Neural crest cell (in vitro differentiated cells): ENCODE results near the gene MIPOL1. TPM values are rescaled to one million over a fixed set of nuclear protein-coding genes. Genes with fewer than 3 reads are reported as not detected.
"Not testable (repeated sequence)": the region's sequence is repeated elsewhere in the genome, so short reads cannot be mapped to it uniquely, and the experiment has no call there.

Experiments used
- DNase-seq: peaks from one replicate; pipeline ENCODE4 v3.0.0; 2021; ENCODE audit warnings: low read depth, mixed read lengths, low spot score
- H3K27ac Mint-ChIP-seq: one replicate; pipeline ENCODE4 v1.8.0; 2021; ENCODE audit warnings: mild to moderate bottlenecking, mixed read lengths; ENCODE audit not compliant: unreplicated experiment
- H3K27me3 Mint-ChIP-seq: 2 replicates; pipeline ENCODE4 v1.8.0; 2021; ENCODE audit warnings: low read depth, mild to moderate bottlenecking, mixed read lengths
- H3K36me3 Mint-ChIP-seq: 2 replicates; pipeline ENCODE4 v1.8.0; 2021; ENCODE audit warnings: low read depth, mild to moderate bottlenecking, mixed read lengths
- H3K4me1 Mint-ChIP-seq: 2 replicates; pipeline ENCODE4 v1.8.0; 2021; ENCODE audit warnings: mixed read lengths
- H3K4me3 Mint-ChIP-seq: one replicate; pipeline ENCODE4 v1.8.0; 2021; ENCODE audit warnings: mild to moderate bottlenecking, mixed read lengths
- H3K9me3 Mint-ChIP-seq: 2 replicates; pipeline ENCODE4 v1.8.0; 2021; ENCODE audit warnings: mixed read lengths
- total RNA-seq: library from RNA; stranded (reverse); gene quantifications from 2 replicates; pipeline ENCODE4 v1.2.1, GENCODE V29; 2021
- TF ChIP-seq, protein P1 (sequence below): fragments of 200-600 bp; sonication (generic); conservative IDR thresholded peaks from 2 replicates; pipeline ENCODE4 v1.5.0; 2021; ENCODE audit warnings: antibody characterized with exemption, mild to moderate bottlenecking

MIPOL1 gene
- total RNA-seq, 1 donor from 2014 or later, result 16.6 TPM

DNA sequence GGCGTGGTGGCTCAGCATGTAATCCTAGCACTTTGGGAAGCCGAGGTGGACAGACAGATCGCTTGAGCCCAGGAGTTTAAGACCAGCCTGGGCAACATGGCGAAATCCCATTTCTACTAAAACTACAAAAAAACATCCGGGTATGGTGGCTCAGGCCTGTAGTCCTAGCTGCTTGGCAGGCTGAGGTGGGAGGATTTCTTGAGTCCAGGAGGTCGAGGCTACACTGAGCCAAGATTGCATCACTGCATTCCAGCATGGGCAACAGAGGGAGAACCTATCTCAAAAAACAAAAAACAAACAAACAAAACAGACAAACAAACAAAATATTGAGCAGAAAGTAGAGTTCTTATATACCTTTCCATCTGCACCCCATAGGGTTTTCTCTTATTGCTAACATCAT lies 16.3 kb upstream of the MIPOL1 start:
- H3K27me3 Mint-ChIP-seq, result no peaks in the 10 kb centered on the region
- H3K4me1 Mint-ChIP-seq, result no peaks in the 10 kb centered on the region
- no peaks in the 10 kb centered on the region for H3K9me3 Mint-ChIP-seq
- TF ChIP-seq, protein P1, sequence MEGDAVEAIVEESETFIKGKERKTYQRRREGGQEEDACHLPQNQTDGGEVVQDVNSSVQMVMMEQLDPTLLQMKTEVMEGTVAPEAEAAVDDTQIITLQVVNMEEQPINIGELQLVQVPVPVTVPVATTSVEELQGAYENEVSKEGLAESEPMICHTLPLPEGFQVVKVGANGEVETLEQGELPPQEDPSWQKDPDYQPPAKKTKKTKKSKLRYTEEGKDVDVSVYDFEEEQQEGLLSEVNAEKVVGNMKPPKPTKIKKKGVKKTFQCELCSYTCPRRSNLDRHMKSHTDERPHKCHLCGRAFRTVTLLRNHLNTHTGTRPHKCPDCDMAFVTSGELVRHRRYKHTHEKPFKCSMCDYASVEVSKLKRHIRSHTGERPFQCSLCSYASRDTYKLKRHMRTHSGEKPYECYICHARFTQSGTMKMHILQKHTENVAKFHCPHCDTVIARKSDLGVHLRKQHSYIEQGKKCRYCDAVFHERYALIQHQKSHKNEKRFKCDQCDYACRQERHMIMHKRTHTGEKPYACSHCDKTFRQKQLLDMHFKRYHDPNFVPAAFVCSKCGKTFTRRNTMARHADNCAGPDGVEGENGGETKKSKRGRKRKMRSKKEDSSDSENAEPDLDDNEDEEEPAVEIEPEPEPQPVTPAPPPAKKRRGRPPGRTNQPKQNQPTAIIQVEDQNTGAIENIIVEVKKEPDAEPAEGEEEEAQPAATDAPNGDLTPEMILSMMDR, result no peak
- no peaks in the 10 kb centered on the region for H3K36me3 Mint-ChIP-seq
- H3K4me3 Mint-ChIP-seq, result no peak overlapping the region
- no peak for DNase-seq
- H3K27ac Mint-ChIP-seq, result no peak overlapping the region

DNA sequence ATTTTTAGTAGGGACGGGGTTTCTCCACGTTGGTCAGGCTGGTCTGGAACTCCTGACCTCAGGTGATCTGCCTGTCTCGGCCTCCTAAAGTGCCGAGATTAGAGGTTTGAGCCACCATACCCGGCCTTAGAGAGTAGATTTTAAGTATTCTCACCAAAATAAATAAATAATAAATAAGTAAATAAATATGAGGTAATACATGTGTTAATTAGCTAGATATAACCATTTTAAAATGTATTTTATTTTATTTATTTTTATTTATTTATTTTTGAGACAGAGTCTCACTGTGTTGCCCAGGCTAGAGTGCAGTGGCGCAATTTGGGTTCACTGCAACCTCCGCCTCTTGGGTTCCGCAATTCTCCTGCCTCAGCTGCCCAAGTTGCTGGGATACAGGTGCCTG lies 13.2 kb upstream of the MIPOL1 start:
- H3K36me3 Mint-ChIP-seq, H3K4me1 Mint-ChIP-seq, H3K27me3 Mint-ChIP-seq, H3K4me3 Mint-ChIP-seq, H3K27ac Mint-ChIP-seq, H3K9me3 Mint-ChIP-seq, DNase-seq: not testable (repeated sequence)

DNA sequence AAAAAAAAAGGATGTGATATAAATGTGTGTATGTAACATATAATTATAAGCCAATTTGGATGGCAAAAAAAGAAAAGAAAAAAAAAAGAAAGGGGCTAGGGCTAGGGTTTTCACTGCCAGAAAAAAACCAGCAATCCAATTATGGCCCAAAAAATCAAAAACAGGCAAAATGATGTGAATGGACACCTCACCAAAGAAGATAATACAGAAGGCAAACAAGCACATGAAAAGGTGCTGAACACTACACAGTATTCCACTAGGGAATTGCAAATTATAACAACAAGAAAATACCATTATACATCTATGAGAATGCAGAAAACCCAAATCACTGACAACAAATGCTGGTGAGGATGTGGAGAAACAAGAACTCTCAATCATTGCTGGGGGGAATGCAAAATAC lies 12.1 kb upstream of the MIPOL1 start:
- peaks cover 7% of the 10 kb centered on the region for H3K9me3 Mint-ChIP-seq
- TF ChIP-seq, protein P1, result no peak
- H3K36me3 Mint-ChIP-seq, result peaks cover 3% of the 10 kb centered on the region
- no peaks in the 10 kb centered on the region for H3K4me1 Mint-ChIP-seq
- H3K4me3 Mint-ChIP-seq, result no peak overlapping the region
- H3K27ac Mint-ChIP-seq, result no peak overlapping the region
- peaks cover 4% of the 10 kb centered on the region for H3K27me3 Mint-ChIP-seq
- no peak for DNase-seq

GRCh38 chr14:37186865-37187264 lies 10.9 kb upstream of the MIPOL1 start:
- peaks cover 3% of the 10 kb centered on the region for H3K36me3 Mint-ChIP-seq
- peaks cover 13% of the 10 kb centered on the region for H3K27me3 Mint-ChIP-seq
- TF ChIP-seq, protein P1, result no peak
- no peaks in the 10 kb centered on the region for H3K4me1 Mint-ChIP-seq
- no peak for DNase-seq
- H3K27ac Mint-ChIP-seq, result no peak overlapping the region
- H3K4me3 Mint-ChIP-seq, result no peak overlapping the region
- peaks cover 9% of the 10 kb centered on the region for H3K9me3 Mint-ChIP-seq

DNA sequence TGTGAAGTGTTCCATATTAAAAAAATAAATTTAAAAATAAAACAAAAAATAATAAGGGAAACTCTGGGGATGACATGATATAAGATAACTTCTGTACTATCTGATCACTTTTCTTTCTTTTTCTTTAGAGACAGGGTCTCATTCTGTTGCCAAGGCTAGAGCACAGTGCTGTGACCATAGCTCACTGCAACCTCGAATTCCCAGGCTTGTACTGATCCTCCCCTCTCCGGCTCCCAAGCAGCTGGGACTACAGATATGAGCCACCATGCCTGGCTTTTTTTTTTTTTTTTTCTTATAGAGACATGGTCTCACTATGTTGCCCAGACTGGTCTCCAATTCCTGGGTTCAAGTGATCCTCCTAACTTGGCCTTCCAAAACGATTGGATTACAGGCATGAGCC lies 10.4 kb upstream of the MIPOL1 start:
- no peak overlapping the region for H3K4me3 Mint-ChIP-seq
- no peak overlapping the region for H3K27ac Mint-ChIP-seq
- H3K9me3 Mint-ChIP-seq, result peaks cover 9% of the 10 kb centered on the region
- no peaks in the 10 kb centered on the region for H3K4me1 Mint-ChIP-seq
- H3K27me3 Mint-ChIP-seq, result peaks cover 16% of the 10 kb centered on the region
- DNase-seq, result no peak
- peaks cover 3% of the 10 kb centered on the region for H3K36me3 Mint-ChIP-seq
- TF ChIP-seq, protein P1, result no peak

DNA sequence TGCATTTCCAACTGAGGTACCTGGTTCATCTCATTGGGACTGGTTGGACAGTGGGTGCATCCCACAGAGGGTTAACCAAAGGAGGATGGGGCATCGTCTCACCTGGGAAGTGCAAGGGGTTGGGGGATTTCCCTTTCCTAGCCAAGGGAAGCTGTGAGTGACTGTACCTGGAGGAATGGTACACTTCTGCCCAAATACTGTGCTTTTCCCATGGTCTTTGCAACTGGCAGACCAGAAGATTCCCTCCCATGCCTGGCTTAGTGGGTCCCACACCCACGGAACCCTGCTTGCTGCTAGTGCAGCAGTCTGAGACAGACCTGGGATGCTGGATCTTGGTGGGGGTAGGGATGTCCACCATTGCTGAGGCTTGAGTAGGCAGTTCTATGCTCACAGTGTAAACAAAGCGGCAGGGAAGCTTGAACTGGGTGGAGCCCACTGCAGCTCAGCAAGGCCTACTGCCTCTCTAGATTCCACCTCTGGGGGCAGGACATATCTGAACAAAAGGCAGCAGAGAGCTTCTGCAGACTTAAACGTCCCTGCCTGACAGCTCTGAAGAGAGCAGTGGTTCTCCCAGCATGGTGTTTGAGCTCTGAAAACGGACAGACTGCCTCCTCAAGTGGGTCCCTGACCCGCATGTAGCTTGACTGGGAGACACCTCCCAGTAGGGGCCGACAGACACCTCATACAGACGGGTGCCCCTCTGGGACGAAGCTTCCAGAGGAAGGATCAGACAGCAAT lies 9.7 kb upstream of the MIPOL1 start:
- peaks cover 20% of the 10 kb centered on the region for H3K27me3 Mint-ChIP-seq
- H3K27ac Mint-ChIP-seq, result not testable (repeated sequence)

DNA sequence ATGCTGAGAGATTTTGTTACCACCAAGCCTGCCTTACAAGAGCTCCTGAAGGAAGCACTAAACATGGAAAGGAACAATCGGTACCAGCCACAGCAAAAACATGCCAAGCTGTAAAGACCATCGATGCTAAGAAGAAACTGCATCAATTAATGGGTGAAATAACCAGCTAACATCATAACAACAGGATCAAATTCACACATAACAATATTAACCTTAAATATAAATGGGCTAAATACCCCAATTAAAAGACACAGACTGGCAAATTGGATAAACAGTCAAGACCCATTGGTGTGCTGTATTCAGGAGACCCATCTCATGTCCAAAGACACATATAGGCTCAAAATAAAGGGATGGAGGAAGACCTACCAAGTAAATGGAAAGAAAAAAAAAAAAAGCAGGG lies 8.0 kb upstream of the MIPOL1 start:
- H3K9me3 Mint-ChIP-seq, H3K4me1 Mint-ChIP-seq, H3K27ac Mint-ChIP-seq, H3K4me3 Mint-ChIP-seq, DNase-seq, H3K36me3 Mint-ChIP-seq: not testable (repeated sequence)
- H3K27me3 Mint-ChIP-seq, result peaks cover 21% of the 10 kb centered on the region

More for the DNA sequence above, 9.7 kb upstream of the MIPOL1 start:
- H3K36me3 Mint-ChIP-seq, H3K4me1 Mint-ChIP-seq, DNase-seq, H3K9me3 Mint-ChIP-seq, H3K4me3 Mint-ChIP-seq: not testable (repeated sequence)
